Stomach (tissue), 9 donors: ENCODE data around the gene FAM193B. TPM values are rescaled to one million over a fixed set of nuclear protein-coding genes. Genes with fewer than 3 reads are reported as not detected.

Experiments used
- DNase-seq, 2 donors: peaks; one replicate each; pipeline versions ENCODE4 v3.0.0 to v3.0.0-alpha.2; 2013 to 2019
- H3K27ac ChIP-seq, 5 donors: fragments of 200-600 bp in 4 of 5; sonication (generic) in 4 of 5; one replicate each; pipeline ENCODE4 v1.5.1; 2013 to 2019; ENCODE audit warnings: mild to moderate bottlenecking in 1 of 5, moderate library complexity in 1 of 5
- H3K27me3 ChIP-seq, 3 donors: fragments of 200-600 bp; sonication (generic); one replicate each; pipeline ENCODE4 v1.5.1; 2017 to 2019; ENCODE audit warnings: mixed run types in 1 of 3
- H3K36me3 ChIP-seq, 4 donors: fragments of 200-600 bp; sonication (generic); 1 replicate in 3 of 4; 2 replicates in 1 of 4; pipeline ENCODE4 v1.5.1; 2016 to 2019
- H3K4me1 ChIP-seq, 4 donors: fragments of 200-600 bp; sonication (generic); one replicate each; pipeline ENCODE4 v1.5.1; 2016 to 2019
- H3K4me3 ChIP-seq, 4 donors: fragments of 200-600 bp; sonication (generic) in 3 of 4; one replicate each; pipeline ENCODE4 v1.5.1; 2016 to 2019; ENCODE audit warnings: mild to moderate bottlenecking in 1 of 4
- H3K9me3 ChIP-seq, 4 donors: fragments of 200-600 bp; sonication (generic); one replicate each; pipeline ENCODE4 v1.5.1; 2016 to 2019
- EP300 ChIP-seq: sonication (generic); formaldehyde crosslinking; IDR thresholded peaks from one replicate; pipeline ENCODE4 v1.6.1; 2017; ENCODE audit warnings: antibody characterized with exemption
- POLR2A ChIP-seq, 4 donors: fragments of 450-650 bp; IDR thresholded peaks; one replicate each; pipeline ENCODE4 v1.6.1; 2016; ENCODE audit warnings: antibody characterized with exemption in 4 of 4, control low read depth in 2 of 4, mild to moderate bottlenecking in 1 of 4, moderate library complexity in 1 of 4
- POLR2AphosphoS5 ChIP-seq, 3 donors: sonication (generic); formaldehyde crosslinking; IDR thresholded peaks; one replicate each; pipeline ENCODE4 v1.6.1; 2016; ENCODE audit warnings: antibody characterized with exemption in 3 of 3
- WGBS, 5 donors: extraction: QIAGEN DNeasy Blood & Tissue Kit in 3 of 5; methylation state at CpG; one replicate each; pipeline versions ENCODE4 v1.1.5 to v1.1.7; 2013 to 2018; 5-methylcytosine and 5-hydroxymethylcytosine counted together
- intact Hi-C: fragments of 100-400 bp; cut with DNase I; formaldehyde crosslinking; loops from one replicate; pipeline ENCODE4 v1.15.1; 2023; ENCODE audit warnings: low total_unique reads
- polyA plus RNA-seq, 3 donors: library from polyadenylated mRNA; stranded (reverse); fragments of 200-250 nt; gene quantifications; one replicate each; pipeline ENCODE4 v1.2.3, GENCODE V29; 2013
- total RNA-seq, 5 donors: library from RNA; depleted of rRNA; stranded (reverse); fragments of >200 nt; gene quantifications; one replicate each; pipeline versions ENCODE4 v1.1.0 to v1.2.3, GENCODE V29; 2014 to 2016
- TF ChIP-seq, protein P1 (sequence below), 7 experiments: fragments of 450-650 bp in 4 of 7; fragments of 200-600 bp in 3 of 7; sonication (generic) in 3 of 7; IDR thresholded peaks; one replicate each; pipeline ENCODE4 v1.5.1; 2016 to 2019; ENCODE audit warnings: antibody characterized with exemption in 7 of 7, control low read depth in 2 of 7, mild to moderate bottlenecking in 1 of 7
- donor health status: healthy with polysubstance abuse.
- donor health status: Bipolar disorder and iron deficiency.
- donor health status: healthy.

FAM193B gene
- total and polyA plus RNA-seq, 8 donors, result 40.4 to 316 (median 138) TPM

DNA sequence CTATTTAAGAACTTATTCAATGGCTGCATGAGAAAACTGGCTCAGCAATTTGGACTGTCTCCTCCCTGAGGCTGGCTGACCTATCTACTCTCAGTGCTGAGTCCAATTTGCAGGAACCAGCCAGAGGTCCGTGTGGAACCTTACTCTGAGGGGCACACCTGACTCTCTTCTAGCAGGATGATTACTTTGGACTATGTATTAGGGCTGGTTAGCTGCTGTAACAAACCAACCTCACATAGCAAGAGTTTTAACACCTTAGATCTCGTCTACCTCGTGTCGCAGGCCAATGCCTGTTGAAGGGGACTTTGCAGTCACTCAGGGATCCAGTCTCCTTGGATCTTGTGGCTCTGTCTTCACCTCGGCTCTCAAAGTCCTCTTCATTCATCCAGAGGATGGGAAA is 3.4 kb upstream of the FAM193B start:
- DNase-seq, result no peak
- intact Hi-C loops, result no loop called here
- H3K36me3 ChIP-seq, result peaks cover 0 to under 1% (median 0%) of the 10 kb centered on the region in 4 donors
- no peak overlapping the region for H3K4me3 ChIP-seq
- WGBS, 5 donors, result 85 to 93% (median 88%) methylated on average over 4 to 5 of the region's 5 CpGs
- peaks cover 12 to 22% (median 18%) of the 10 kb centered on the region in 4 donors for H3K4me1 ChIP-seq
- TF ChIP-seq POLR2AphosphoS5 (IDR thresholded peaks at IDR 0.05), result no peak
- TF ChIP-seq, protein P1, sequence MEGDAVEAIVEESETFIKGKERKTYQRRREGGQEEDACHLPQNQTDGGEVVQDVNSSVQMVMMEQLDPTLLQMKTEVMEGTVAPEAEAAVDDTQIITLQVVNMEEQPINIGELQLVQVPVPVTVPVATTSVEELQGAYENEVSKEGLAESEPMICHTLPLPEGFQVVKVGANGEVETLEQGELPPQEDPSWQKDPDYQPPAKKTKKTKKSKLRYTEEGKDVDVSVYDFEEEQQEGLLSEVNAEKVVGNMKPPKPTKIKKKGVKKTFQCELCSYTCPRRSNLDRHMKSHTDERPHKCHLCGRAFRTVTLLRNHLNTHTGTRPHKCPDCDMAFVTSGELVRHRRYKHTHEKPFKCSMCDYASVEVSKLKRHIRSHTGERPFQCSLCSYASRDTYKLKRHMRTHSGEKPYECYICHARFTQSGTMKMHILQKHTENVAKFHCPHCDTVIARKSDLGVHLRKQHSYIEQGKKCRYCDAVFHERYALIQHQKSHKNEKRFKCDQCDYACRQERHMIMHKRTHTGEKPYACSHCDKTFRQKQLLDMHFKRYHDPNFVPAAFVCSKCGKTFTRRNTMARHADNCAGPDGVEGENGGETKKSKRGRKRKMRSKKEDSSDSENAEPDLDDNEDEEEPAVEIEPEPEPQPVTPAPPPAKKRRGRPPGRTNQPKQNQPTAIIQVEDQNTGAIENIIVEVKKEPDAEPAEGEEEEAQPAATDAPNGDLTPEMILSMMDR (IDR thresholded peaks at IDR 0.05), result no peak
- no peak for TF ChIP-seq EP300
- TF ChIP-seq POLR2A (IDR thresholded peaks at IDR 0.05), result no peak
- no peaks in the 10 kb centered on the region for H3K27me3 ChIP-seq
- H3K9me3 ChIP-seq, result peaks cover 0 to 13% (median 5%) of the 10 kb centered on the region in 4 donors
- H3K27ac ChIP-seq, result no peak overlapping the region

DNA sequence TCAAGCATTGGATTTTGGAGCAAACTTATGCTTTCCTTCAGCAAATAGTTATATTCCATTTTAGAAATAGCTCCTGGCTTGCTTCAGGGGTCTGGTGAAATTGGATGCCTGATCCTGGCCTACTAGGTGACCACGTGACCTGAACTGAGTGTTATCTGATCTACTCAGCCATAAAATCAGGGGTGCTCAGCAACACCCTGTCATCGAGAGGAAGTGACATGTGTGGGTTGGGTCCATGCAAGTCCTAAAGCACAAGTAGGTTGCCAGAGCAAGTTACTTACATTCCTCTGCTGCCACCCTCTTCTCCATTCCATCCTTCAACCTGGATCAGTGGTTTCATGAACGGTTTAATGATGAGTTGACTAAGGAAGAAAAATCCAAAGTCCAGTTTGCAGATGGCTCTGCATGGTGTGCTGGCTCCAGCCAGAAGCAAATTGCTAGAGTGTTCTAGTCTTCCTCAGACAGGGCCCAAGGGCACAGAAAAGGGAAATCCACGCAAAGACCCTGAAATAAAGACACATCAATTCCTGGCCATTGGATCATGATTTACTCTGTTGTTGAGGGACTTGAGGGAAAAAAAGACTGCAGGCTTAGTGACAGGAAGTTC is 2.8 kb upstream of the FAM193B start:
- 47 to 57% (median 54%) methylated on average over 4 of the region's 4 CpGs for WGBS, 5 donors
- Histone ChIP-seq H3K27me3 (no peaks in the 10 kb centered on the region), H3K9me3 (peaks cover 0 to 8% (median 4%) of the 10 kb centered on the region in 4 donors), H3K4me1 (peaks cover 18 to 28% (median 25%) of the 10 kb centered on the region in 4 donors), H3K4me3 (no peak overlapping the region), H3K27ac (no peak overlapping the region), H3K36me3 (peaks cover 0 to 7% (median 1%) of the 10 kb centered on the region in 4 donors)
- TF ChIP-seq EP300 (no peak), POLR2A (IDR thresholded peaks at IDR 0.05) (no peak), POLR2AphosphoS5 (IDR thresholded peaks at IDR 0.05) (no peak)
- TF ChIP-seq, protein P1 (IDR thresholded peaks at IDR 0.05), result no peak
- no peak for DNase-seq
- intact Hi-C loops, result no loop called here

GRCh38 chr5:177555665-177556064 is 1.3 kb upstream of the FAM193B start:
- 82 to 98% (median 94%) methylated on average over 5 of the region's 5 CpGs for WGBS, 5 donors
- H3K4me1 ChIP-seq, result peaks cover 18 to 42% (median 33%) of the 10 kb centered on the region in 4 donors
- intact Hi-C loops, result no loop called here
- no peak for DNase-seq
- no peaks in the 10 kb centered on the region for H3K9me3 ChIP-seq
- H3K27me3 ChIP-seq, result no peaks in the 10 kb centered on the region
- H3K4me3 ChIP-seq, result no peak overlapping the region
- TF ChIP-seq EP300 (no peak), POLR2A (IDR thresholded peaks at IDR 0.05) (no peak), POLR2AphosphoS5 (IDR thresholded peaks at IDR 0.05) (no peak)
- TF ChIP-seq, protein P1 (IDR thresholded peaks at IDR 0.05), result no peak
- H3K27ac ChIP-seq, result no peak overlapping the region
- H3K36me3 ChIP-seq, result peaks cover 5 to 14% (median 8%) of the 10 kb centered on the region in 4 donors

DNA sequence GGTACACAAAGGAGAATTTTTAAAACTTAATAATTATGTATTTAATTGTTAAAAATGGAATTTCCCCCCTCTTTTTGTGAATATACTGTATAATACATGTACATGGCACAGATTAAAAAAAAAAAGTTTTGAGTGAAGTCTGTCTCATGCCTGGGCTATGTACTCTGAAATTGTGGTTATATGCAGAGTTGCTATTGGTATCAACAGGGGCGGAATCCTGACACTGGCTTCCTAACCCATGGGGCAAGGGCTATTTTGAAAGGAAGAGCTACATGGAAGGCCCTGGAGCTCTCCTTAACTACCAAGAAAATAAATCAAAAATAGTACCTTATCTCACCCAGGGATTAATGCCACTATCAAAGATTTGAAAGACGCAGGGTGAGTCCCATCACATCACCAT is 865 bp upstream of the FAM193B start:
- peak overlapping the region; percentile 86 to 100 (median 94) for H3K4me3 ChIP-seq

More for the DNA sequence above, 865 bp upstream of the FAM193B start:
- no peak for DNase-seq
- TF ChIP-seq EP300 (no peak), POLR2AphosphoS5 (IDR thresholded peaks at IDR 0.05) (no peak), POLR2A (IDR thresholded peaks at IDR 0.05) (no peak)
- TF ChIP-seq, protein P1 (IDR thresholded peaks at IDR 0.05), result no peak
- peaks cover 18 to 46% (median 35%) of the 10 kb centered on the region in 4 donors for H3K4me1 ChIP-seq
- no peaks in the 10 kb centered on the region for H3K27me3 ChIP-seq
- H3K27ac ChIP-seq, result no peak overlapping the region
- peaks cover 5 to 18% (median 9%) of the 10 kb centered on the region in 4 donors for H3K36me3 ChIP-seq
- H3K9me3 ChIP-seq, result no peaks in the 10 kb centered on the region
- 81 to 90% (median 87%) methylated on average over 2 of the region's 2 CpGs for WGBS, 5 donors
- intact Hi-C loops, result no loop called here
